A673 (cell line): Measurements from ENCODE around the gene SUFU.
A peak's percentile ranks its signal among the peaks of the same experiment; 100 is the strongest.

Experiments
- EZH2 ChIP-seq: fragments of 200-600 bp; sonication (generic); IDR thresholded peaks from 2 replicates; pipeline ENCODE4 v1.6.1; 2017; ENCODE audit warnings: borderline replicate concordance, low read depth, mild to moderate bottlenecking, mixed read lengths, antibody characterized with exemption, low read length; ENCODE audit not compliant: poor library complexity, severe bottlenecking
- TF ChIP-seq, protein P1 (sequence below): fragments of 300-800, 200-600 bp; sonication (generic); conservative IDR thresholded peaks from 2 replicates; pipeline ENCODE4 v1.5.1; 2017; ENCODE audit warnings: low read depth, mild to moderate bottlenecking, antibody characterized with exemption, low read length, moderate library complexity, mixed read lengths

DNA sequence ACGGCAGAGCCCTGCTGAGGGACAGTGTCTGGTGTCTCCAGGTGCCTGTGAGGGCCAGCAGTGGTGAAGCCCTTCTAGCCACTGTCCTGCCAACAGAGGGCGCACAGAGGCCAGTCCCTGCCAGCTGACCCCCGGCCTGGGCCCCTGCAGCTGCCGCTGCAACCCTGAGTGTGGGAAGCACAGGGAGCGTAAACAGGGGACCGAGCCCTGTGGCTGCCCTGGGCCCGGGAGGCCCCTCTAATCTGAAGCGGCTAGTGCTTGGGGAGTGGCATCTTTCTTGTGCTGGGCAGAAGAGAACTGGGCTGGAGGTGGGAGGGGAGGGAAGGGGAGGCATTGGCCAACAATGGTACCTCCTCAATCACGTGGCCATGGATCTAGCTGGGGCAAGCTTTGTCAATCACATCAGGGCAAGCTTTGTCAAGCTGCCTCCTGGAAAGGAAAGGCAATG, 175.1 kb downstream of the SUFU start:
- TF ChIP-seq, protein P1, sequence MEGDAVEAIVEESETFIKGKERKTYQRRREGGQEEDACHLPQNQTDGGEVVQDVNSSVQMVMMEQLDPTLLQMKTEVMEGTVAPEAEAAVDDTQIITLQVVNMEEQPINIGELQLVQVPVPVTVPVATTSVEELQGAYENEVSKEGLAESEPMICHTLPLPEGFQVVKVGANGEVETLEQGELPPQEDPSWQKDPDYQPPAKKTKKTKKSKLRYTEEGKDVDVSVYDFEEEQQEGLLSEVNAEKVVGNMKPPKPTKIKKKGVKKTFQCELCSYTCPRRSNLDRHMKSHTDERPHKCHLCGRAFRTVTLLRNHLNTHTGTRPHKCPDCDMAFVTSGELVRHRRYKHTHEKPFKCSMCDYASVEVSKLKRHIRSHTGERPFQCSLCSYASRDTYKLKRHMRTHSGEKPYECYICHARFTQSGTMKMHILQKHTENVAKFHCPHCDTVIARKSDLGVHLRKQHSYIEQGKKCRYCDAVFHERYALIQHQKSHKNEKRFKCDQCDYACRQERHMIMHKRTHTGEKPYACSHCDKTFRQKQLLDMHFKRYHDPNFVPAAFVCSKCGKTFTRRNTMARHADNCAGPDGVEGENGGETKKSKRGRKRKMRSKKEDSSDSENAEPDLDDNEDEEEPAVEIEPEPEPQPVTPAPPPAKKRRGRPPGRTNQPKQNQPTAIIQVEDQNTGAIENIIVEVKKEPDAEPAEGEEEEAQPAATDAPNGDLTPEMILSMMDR, result peak; percentile 51; the same call in 1 of the 2 replicates
- no peak for TF ChIP-seq EZH2
